HepG2 (cell line): Measurements from ENCODE around the gene CDK15. TPM values are rescaled to one million over a fixed set of nuclear protein-coding genes. Genes with fewer than 3 reads are reported as not detected.

Source experiments
- ELF1 ChIP-seq: sonication (generic); formaldehyde crosslinking; IDR thresholded peaks from 2 replicates; pipeline ENCODE4 v1.4.0; 2020; ENCODE audit warnings: missing genetic modification reagents
- FOXA3 ChIP-seq: IDR thresholded peaks from 2 replicates; pipeline ENCODE4 v1.6.1; 2016; ENCODE audit warnings: missing genetic modification reagents, missing compliant biosample characterization
- FOXP1 ChIP-seq, 2 experiments: fragments of 450-650 bp in 1 of 2; IDR thresholded peaks; 2 replicates each; pipeline ENCODE4 v1.6.1; 2017 to 2018; ENCODE audit warnings: antibody characterized with exemption in 1 of 2
- GATAD2A ChIP-seq: IDR thresholded peaks from 2 replicates; pipeline ENCODE4 v1.6.1; 2016
- HCFC1 ChIP-seq: fragments of 150-350 bp; IDR thresholded peaks from 2 replicates; pipeline ENCODE4 v1.6.1; 2014; ENCODE audit warnings: low read depth, low read length
- HNF1A ChIP-seq, 2 experiments: sonication (generic) in 1 of 2; formaldehyde crosslinking in 1 of 2; IDR thresholded peaks; 2 replicates each; pipeline versions ENCODE4 v1.4.0 to v1.6.1; 2016 to 2020; ENCODE audit warnings: borderline replicate concordance in 1 of 2, low read depth in 1 of 2, mild to moderate bottlenecking in 1 of 2, missing genetic modification reagents in 1 of 2
- SAP130 ChIP-seq: IDR thresholded peaks from 2 replicates; pipeline ENCODE4 v1.6.1; 2016; ENCODE audit warnings: low read depth
- SOX13 ChIP-seq, 3 experiments: fragments of 450-650 bp in 1 of 3; sonication (generic) in 1 of 3; formaldehyde crosslinking in 1 of 3; IDR thresholded peaks in 2 of 3; conservative IDR thresholded peaks in 1 of 3; 2 replicates each; pipeline versions ENCODE4 v1.5.0 to v1.6.1; 2016 to 2020; ENCODE audit warnings: antibody characterized with exemption in 1 of 3, mild to moderate bottlenecking in 1 of 3, missing compliant biosample characterization in 1 of 3, missing genetic modification reagents in 1 of 3, moderate library complexity in 1 of 3
- SOX5 ChIP-seq: IDR thresholded peaks from 2 replicates; pipeline ENCODE4 v1.6.1; 2016; ENCODE audit warnings: borderline replicate concordance
- TBX3 ChIP-seq: fragments of 450-650 bp; IDR thresholded peaks from 2 replicates; pipeline ENCODE4 v1.6.1; 2017; ENCODE audit warnings: antibody characterized with exemption, mild to moderate bottlenecking, inconsistent platforms, borderline replicate concordance
- TFE3 ChIP-seq: IDR thresholded peaks from 2 replicates; pipeline ENCODE4 v1.6.1; 2016
- TIGD3 ChIP-seq: sonication (generic); formaldehyde crosslinking; IDR thresholded peaks from 2 replicates; pipeline ENCODE4 v1.5.1; 2020; ENCODE audit warnings: mild to moderate bottlenecking, missing genetic modification reagents, borderline replicate concordance
- ZNF18 ChIP-seq: sonication (generic); formaldehyde crosslinking; IDR thresholded peaks from 2 replicates; pipeline ENCODE4 v1.8.0; 2022; ENCODE audit warnings: mild to moderate bottlenecking, missing genetic modification reagents; ENCODE audit not compliant: insufficient replicate concordance
- ZNF609 ChIP-seq: sonication (generic); formaldehyde crosslinking; IDR thresholded peaks from 2 replicates; pipeline ENCODE4 v1.4.0; 2020; ENCODE audit warnings: mild to moderate bottlenecking, missing genetic modification reagents, borderline replicate concordance
- polyA plus RNA-seq, 8 experiments: library from polyadenylated mRNA; depleted of rRNA in 3 of 8; stranded (reverse) in 7 of 8; unstranded in 1 of 8; fragments of >200 nt; fragmentation: Illumina TruSeq in 4 of 8; extraction: Trizol in 4 of 8; gene quantifications; 2 replicates each; pipeline versions ENCODE4 v1.2.1 to v1.2.3, GENCODE V29; 2011 to 2016; ENCODE audit warnings: low read depth in 4 of 8, missing spikeins in 1 of 8, mixed read lengths in 1 of 8; ENCODE audit not compliant: insufficient read depth in 1 of 8
- total RNA-seq, 5 experiments: library from RNA; depleted of rRNA; stranded (reverse); fragments of >200 nt; fragmentation: Illumina TruSeq; extraction: Trizol; gene quantifications; 2 replicates each; pipeline ENCODE4 v1.2.3, GENCODE V29; 2016; ENCODE audit warnings: low read depth in 1 of 5

The CDK15 gene
- total and polyA plus RNA-seq, 2 of the 13 experiments (the other 11 are each of a cell fraction or from before 2014, with no cell fraction given): not detected

- peak; percentile 44; the same call in 1 of the 2 replicates for TF ChIP-seq HNF1A (IDR thresholded peaks at IDR 0.05; ENCODE audit: low read depth)
- no peak for TF ChIP-seq HNF1A (CRISPR knock-in tag; IDR thresholded peaks at IDR 0.05; ENCODE audit: borderline replicate concordance)
- TF ChIP-seq SOX13 (IDR thresholded peaks at IDR 0.05): no peak
- TF ChIP-seq SOX13 (CRISPR knock-in tag; conservative IDR thresholded peaks at IDR 0.05 in 1 of 2, IDR thresholded peaks at IDR 0.05 in 1 of 2): peak in 1 of 2 experiments; percentile 11; a peak in 1 of 4 replicates
- TF ChIP-seq FOXA3 (CRISPR knock-in tag): peak; percentile 76
- TF ChIP-seq ZNF609: peak; percentile 25; the same call in 1 of the 2 replicates
- peak; percentile 38; the same call in 1 of the 2 replicates for TF ChIP-seq FOXP1 (IDR thresholded peaks at IDR 0.05)
- TF ChIP-seq FOXP1 (CRISPR knock-in tag; IDR thresholded peaks at IDR 0.05): peak; percentile 94
- TF ChIP-seq HCFC1: no peak
- peak; percentile 21; the same call in 1 of the 2 replicates for TF ChIP-seq SOX5 (CRISPR knock-in tag)
- TF ChIP-seq TIGD3 (CRISPR knock-in tag): no peak
- TF ChIP-seq SAP130 (CRISPR knock-in tag): 0 out of 2 replicates have a peak, but pooled peaks have one; percentile 37
- no peak for TF ChIP-seq ZNF18 (CRISPR knock-in tag)
- peak; percentile 44 for TF ChIP-seq GATAD2A
- peak; percentile 72; the same call in 1 of the 2 replicates for TF ChIP-seq TBX3
- 0 out of 2 replicates have a peak, but pooled peaks have one; percentile 19 for TF ChIP-seq TFE3 (CRISPR knock-in tag)
- peak; percentile 60; the same call in 1 of the 2 replicates for TF ChIP-seq ELF1
These were observed 31.0 kb upstream of the CDK15 start (continued) for GRCh38 chr2:201775326-201775725.
